H1 (cell line): ENCODE results near the gene PAQR8. TPM values are rescaled to one million over a fixed set of nuclear protein-coding genes. Genes with fewer than 3 reads are reported as not detected.

Experiments
- CTCF ChIA-PET: fragments of 300-600 bp; sonication (Branson Sonifier 250); formaldehyde crosslinking; loops from one replicate; lab custom pipeline; 2021; ENCODE audit not compliant: partially characterized antibody; lab: Charles Lee
- POLR2A ChIA-PET: fragments of 300-600 bp; sonication (Branson Sonifier 250); formaldehyde crosslinking; loops from one replicate; lab custom pipeline; 2021; ENCODE audit warnings: inconsistent platforms; ENCODE audit not compliant: partially characterized antibody; lab: Charles Lee
- DNase-seq, 2 experiments: peaks; one replicate each; pipeline versions ENCODE4 v3.0.0 to v3.0.0-alpha.2; 2010 to 2022; ENCODE audit warnings: low spot score in 2 of 2, low read depth in 1 of 2, mixed read lengths in 1 of 2
- FAIRE-seq: peaks from 2 replicates; lab custom pipeline; 2011; peaks lifted over from hg19 to GRCh38; lab: Jason Lieb, UNC
- H2AFZ ChIP-seq: 2 replicates; pipeline ENCODE4 v1.8.1; 2012; ENCODE audit warnings: low read length, inconsistent platforms
- H2AK5ac ChIP-seq: 2 replicates; pipeline ENCODE4 v1.6.1; 2013; ENCODE audit warnings: low read depth, low read length
- H2BK120ac ChIP-seq: replicated peaks from 2 replicates; pipeline ENCODE3; 2013; ENCODE audit warnings: low read depth, low read length, inconsistent platforms
- H2BK12ac ChIP-seq: 2 replicates; pipeline ENCODE4 v1.6.1; 2013; ENCODE audit warnings: low read depth, low read length
- H2BK15ac ChIP-seq: 2 replicates; pipeline ENCODE4 v1.6.1; 2013; ENCODE audit warnings: low read length
- H2BK20ac ChIP-seq: 2 replicates; pipeline ENCODE4 v1.6.1; 2013; ENCODE audit warnings: low read length
- H2BK5ac ChIP-seq: 2 replicates; pipeline ENCODE4 v1.6.1; 2013; ENCODE audit warnings: low read depth, low read length
- H3K14ac ChIP-seq: 2 replicates; pipeline ENCODE4 v1.6.1; 2013; ENCODE audit warnings: inconsistent platforms; ENCODE audit not compliant: insufficient read length
- H3K18ac ChIP-seq: 2 replicates; pipeline ENCODE4 v1.6.1; 2013; ENCODE audit warnings: low read length; ENCODE audit errors: extremely low read depth
- H3K23ac ChIP-seq: 2 replicates; pipeline ENCODE4 v1.6.1; 2013; ENCODE audit warnings: inconsistent platforms; ENCODE audit not compliant: insufficient read length
- H3K23me2 ChIP-seq: 2 replicates; pipeline ENCODE4 v1.6.1; 2013; ENCODE audit warnings: low read depth, low read length
- H3K27ac ChIP-seq: 2 replicates; pipeline ENCODE4 v1.6.1; 2011; ENCODE audit warnings: low read depth, low read length, inconsistent platforms
- H3K27me3 ChIP-seq, 4 experiments: replicated peaks in 1 of 4; 1 replicate in 1 of 4; 2 replicates in 3 of 4; pipeline versions ENCODE4 v1.6.1 to v1.8.1; 2011 to 2013; ENCODE audit warnings: low read length in 3 of 4, mild to moderate bottlenecking in 3 of 4, inconsistent platforms in 2 of 4, mixed read lengths in 2 of 4, moderate library complexity in 1 of 4; ENCODE audit not compliant: control insufficient read depth in 3 of 4, insufficient read depth in 3 of 4; ENCODE audit errors: extremely low read depth in 1 of 4
- H3K36me3 ChIP-seq, 4 experiments: 2 replicates each; pipeline versions ENCODE4 v1.6.1 to v1.8.1; 2011 to 2013; ENCODE audit warnings: mild to moderate bottlenecking in 4 of 4, low read length in 3 of 4, moderate library complexity in 2 of 4, control low read depth in 1 of 4, inconsistent platforms in 1 of 4; ENCODE audit not compliant: insufficient read depth in 4 of 4, control insufficient read depth in 2 of 4
- H3K4ac ChIP-seq: replicated peaks from 2 replicates; pipeline ENCODE3; 2013; ENCODE audit warnings: low read length, low read depth, mixed read lengths, inconsistent platforms; ENCODE audit not compliant: insufficient read length
- H3K4me1 ChIP-seq, 4 experiments: replicated peaks in 1 of 4; 1 replicate in 1 of 4; 2 replicates in 3 of 4; pipeline versions ENCODE4 v1.6.1 to v1.8.1; 2011 to 2013; ENCODE audit warnings: low read length in 3 of 4, inconsistent platforms in 2 of 4, mixed read lengths in 1 of 4; ENCODE audit not compliant: insufficient read depth in 4 of 4, control insufficient read depth in 3 of 4
- H3K4me2 ChIP-seq, 2 experiments: 2 replicates each; pipeline versions ENCODE4 v1.6.1 to v1.8.1; 2011 to 2013; ENCODE audit warnings: low read depth in 2 of 2, low read length in 2 of 2, control low read depth in 1 of 2, inconsistent platforms in 1 of 2, mild to moderate bottlenecking in 1 of 2; ENCODE audit not compliant: insufficient read depth in 1 of 2
- H3K4me3 ChIP-seq, 4 experiments: fragments of 200-600, 300-600 bp in 1 of 4; sonication (generic), shearing (Covaris generic), sonication (Bioruptor Twin) in 1 of 4; 2 replicates each; pipeline versions ENCODE4 v1.5.1 to v1.8.1; 2011 to 2016; ENCODE audit warnings: low read length in 4 of 4, low read depth in 3 of 4, control low read depth in 2 of 4, inconsistent platforms in 2 of 4, mild to moderate bottlenecking in 2 of 4, mixed read lengths in 1 of 4, moderate library complexity in 1 of 4; ENCODE audit not compliant: insufficient read depth in 2 of 4; ENCODE audit errors: extremely low read depth in 1 of 4
- H3K56ac ChIP-seq: replicated peaks from 2 replicates; pipeline ENCODE3; 2013; ENCODE audit warnings: low read depth, mild to moderate bottlenecking, mixed read lengths, low read length, inconsistent platforms; ENCODE audit not compliant: insufficient read length
- H3K79me1 ChIP-seq: 2 replicates; pipeline ENCODE4 v1.6.1; 2013; ENCODE audit warnings: low read depth, low read length, control low read depth
- H3K79me2 ChIP-seq, 2 experiments: 2 replicates each; pipeline versions ENCODE4 v1.6.1 to v1.8.1; 2012 to 2013; ENCODE audit warnings: low read length in 2 of 2, mild to moderate bottlenecking in 2 of 2, inconsistent platforms in 1 of 2; ENCODE audit not compliant: insufficient read depth in 2 of 2, control insufficient read depth in 1 of 2
- H3K9ac ChIP-seq, 4 experiments: replicated peaks in 1 of 4; 1 replicate in 1 of 4; 2 replicates in 3 of 4; pipeline versions ENCODE4 v1.6.1 to v1.8.1; 2011 to 2013; ENCODE audit warnings: low read depth in 3 of 4, low read length in 3 of 4, control low read depth in 2 of 4, mild to moderate bottlenecking in 2 of 4, moderate library complexity in 2 of 4, inconsistent platforms in 1 of 4; ENCODE audit errors: extremely low read depth in 1 of 4
- H3K9me3 ChIP-seq, 2 experiments: 2 replicates each; pipeline versions ENCODE4 v1.6.1 to v1.8.1; 2012 to 2013; ENCODE audit warnings: mild to moderate bottlenecking in 2 of 2, moderate library complexity in 2 of 2, control low read depth in 1 of 2, inconsistent platforms in 1 of 2, low read depth in 1 of 2, low read length in 1 of 2, mixed read lengths in 1 of 2; ENCODE audit not compliant: insufficient read depth in 2 of 2
- H4K20me1 ChIP-seq, 2 experiments: replicated peaks in 1 of 2; 2 replicates each; pipeline versions ENCODE3 to v1.8.1; 2011 to 2013; ENCODE audit warnings: inconsistent platforms in 2 of 2, low read length in 2 of 2, mild to moderate bottlenecking in 1 of 2; ENCODE audit not compliant: insufficient read depth in 2 of 2, control insufficient read depth in 1 of 2
- H4K5ac ChIP-seq: 2 replicates; pipeline ENCODE4 v1.6.1; 2013; ENCODE audit warnings: low read length, low read depth, mixed read lengths, inconsistent platforms; ENCODE audit not compliant: insufficient read length
- H4K8ac ChIP-seq: 2 replicates; pipeline ENCODE4 v1.8.0; 2013; ENCODE audit warnings: mild to moderate bottlenecking, moderate library complexity, low read length, inconsistent platforms; ENCODE audit not compliant: insufficient read depth; ENCODE audit errors: extremely low read depth
- H4K91ac ChIP-seq: replicated peaks from 2 replicates; pipeline ENCODE3; 2013; ENCODE audit warnings: low read length, mixed read lengths, inconsistent platforms; ENCODE audit not compliant: insufficient read length
- ASH2L ChIP-seq: fragments of 200-600, 300-600 bp; sonication (generic); IDR thresholded peaks from one replicate; pipeline ENCODE4 v1.7.1; 2017; ENCODE audit warnings: low read length
- ATF3 ChIP-seq: IDR thresholded peaks from 2 replicates; pipeline ENCODE4 v1.6.1; 2011; ENCODE audit warnings: low read depth, mild to moderate bottlenecking, low read length; ENCODE audit not compliant: insufficient read depth
- HDAC6 ChIP-seq: IDR thresholded peaks from one replicate; pipeline ENCODE4 v1.7.1; 2012; ENCODE audit warnings: low read depth, mild to moderate bottlenecking, inconsistent platforms, low read length, moderate library complexity
- JUN ChIP-seq: IDR thresholded peaks from 2 replicates; pipeline ENCODE4 v1.6.1; 2011; ENCODE audit warnings: low read depth, mild to moderate bottlenecking, improper control_type of control experiment, low read length
- JUND ChIP-seq: IDR thresholded peaks from 2 replicates; pipeline ENCODE4 v1.6.1; 2011; ENCODE audit warnings: mild to moderate bottlenecking, improper control_type of control experiment, low read length
- KDM5A ChIP-seq: fragments of 200-600 bp; IDR thresholded peaks from 2 replicates; pipeline ENCODE4 v1.7.1; 2012; ENCODE audit warnings: mild to moderate bottlenecking, low read length, inconsistent platforms, mixed read lengths
- MAFK ChIP-seq: IDR thresholded peaks from 2 replicates; pipeline ENCODE4 v1.6.1; 2012; ENCODE audit warnings: low read depth, mild to moderate bottlenecking, improper control_type of control experiment, low read length
- PHF8 ChIP-seq: fragments of 200-600 bp; sonication (generic); conservative IDR thresholded peaks from 2 replicates; pipeline ENCODE4 v1.7.1; 2012; ENCODE audit warnings: low read depth, mild to moderate bottlenecking, inconsistent platforms, low read length, moderate library complexity
- SIN3A ChIP-seq, 2 experiments: IDR thresholded peaks in 1 of 2; conservative IDR thresholded peaks in 1 of 2; 2 replicates each; pipeline ENCODE4 v1.6.1; 2011 to 2012; ENCODE audit warnings: low read length in 2 of 2, improper control_type of control experiment in 1 of 2, low read depth in 1 of 2, mild to moderate bottlenecking in 1 of 2
- SP1 ChIP-seq: IDR thresholded peaks from 2 replicates; pipeline ENCODE4 v1.6.1; 2011; ENCODE audit warnings: low read depth, low read length
- TBP ChIP-seq: IDR thresholded peaks from 2 replicates; pipeline ENCODE4 v1.6.1; 2011; ENCODE audit warnings: low read depth, low read length, improper control_type of control experiment
- WGBS, 2 experiments: shearing (Covaris generic) in 1 of 2; methylation state at CpG; one replicate each; pipeline versions ENCODE4 v1.1.6 to v1.1.7; 2013 to 2015; ENCODE audit warnings: low lambda C conversion rate in 2 of 2, mixed read lengths in 2 of 2, inconsistent platforms in 1 of 2, low coverage in 1 of 2, missing lambda C conversion rate in 1 of 2; ENCODE audit not compliant: insufficient replicate concordance in 2 of 2, insufficient coverage in 1 of 2, insufficient read length in 1 of 2; ENCODE audit errors: extremely low coverage in 1 of 2, missing lambda C conversion rate in 1 of 2; 5-methylcytosine and 5-hydroxymethylcytosine counted together
- polyA plus RNA-seq, 7 experiments: library from polyadenylated mRNA; depleted of rRNA in 3 of 7; stranded (reverse) in 5 of 7; unstranded in 2 of 7; fragments of >200 nt in 5 of 7; fragments of 200-250 nt in 2 of 7; gene quantifications; 1 replicate in 5 of 7; 2 replicates in 1 of 7; 4 replicates in 1 of 7; pipeline versions ENCODE4 v1.2.1 to v1.2.3, GENCODE V29; 2011 to 2013; ENCODE audit warnings: missing spikeins in 2 of 7, mixed read lengths in 2 of 7
- total RNA-seq: library from RNA; stranded (reverse); fragmentation: NEBNext Ultra II Directional; extraction: Animal tissue kit (Norgen Biotek cat#: 25700); gene quantifications from 2 replicates; pipeline ENCODE4 v1.2.1, GENCODE V29; 2021

PAQR8 gene
- total and polyA plus RNA-seq, 2 of the 8 experiments (the other 6 are each of a cell fraction or from before 2014, with no cell fraction given) = 7.6 to 9.6 TPM

GRCh38 chr6:52394251-52394666 lies 32.3 kb downstream of the PAQR8 start:
- H3K14ac ChIP-seq = no peak overlapping the region
- no peak overlapping the region for H3K4me3 ChIP-seq
- no peaks in the 10 kb centered on the region for H3K23me2 ChIP-seq
- TF ChIP-seq SP1 (no peak), ATF3 (no peak), KDM5A (no peak), JUND (no peak), PHF8 (no peak), ASH2L (no peak), TBP (no peak), JUN (no peak), HDAC6 (no peak), MAFK (no peak), SIN3A (conservative IDR thresholded peaks at IDR 0.05 in 1 of 2, IDR thresholded peaks at IDR 0.05 in 1 of 2; ENCODE audit: low read depth in 1 of 2, low read length in 2 of 2) (no peak)
- H3K27ac ChIP-seq = no peak overlapping the region
- ChIA-PET POLR2A (no interaction called here), CTCF (interaction anchor here (1.2 kb wide), 1 partner anchor 9 kb away, joined by 5 read pairs; no protein-coding TSS in a partner anchor)
- no peak overlapping the region for H2AK5ac ChIP-seq
- H2BK20ac ChIP-seq = no peak overlapping the region
- no peak overlapping the region for H2BK12ac ChIP-seq
- H3K18ac ChIP-seq = no peak overlapping the region
- no peaks in the 10 kb centered on the region for H3K4me1 ChIP-seq
- no peak overlapping the region for H4K91ac ChIP-seq
- no peak overlapping the region for H3K56ac ChIP-seq
- no peak overlapping the region for H3K4ac ChIP-seq
- no peaks in the 10 kb centered on the region for H3K79me1 ChIP-seq
- H3K4me2 ChIP-seq = no peak overlapping the region
- peaks cover 0 to 2% (median 0%) of the 10 kb centered on the region in 4 experiments; a peak in 1 of 7 replicates for H3K27me3 ChIP-seq
- no peak overlapping the region for H2BK120ac ChIP-seq
- no peak for FAIRE-seq
- no peaks in the 10 kb centered on the region; a peak in 1 of 8 replicates for H3K36me3 ChIP-seq
- no peak overlapping the region for H2AFZ ChIP-seq
- peaks cover 0 to 1% of the 10 kb centered on the region in 2 experiments for H4K20me1 ChIP-seq
- H4K8ac ChIP-seq = no peak overlapping the region
- no peak overlapping the region for H3K23ac ChIP-seq
- H2BK15ac ChIP-seq = no peak overlapping the region
- no peak overlapping the region for H3K9ac ChIP-seq
- WGBS, 2 experiments = 75% methylated on average over 4 of the region's 4 CpGs; no CpG with 5 or more reads in 1 of the 2 experiments
- H2BK5ac ChIP-seq = no peak overlapping the region
- no peak overlapping the region for H4K5ac ChIP-seq
- no peak for DNase-seq
- H3K9me3 ChIP-seq = no peaks in the 10 kb centered on the region
- H3K79me2 ChIP-seq = no peaks in the 10 kb centered on the region
